GM21360 (cell line): ENCODE data around the gene DNAH8.

Experiments used
- ATAC-seq: cut with Tn5 transposase; IDR thresholded peaks from one replicate; pipeline ENCODE4 v1.9.1; 2021; ENCODE audit warnings: mild to moderate bottlenecking, moderate library complexity; ENCODE audit not compliant: unreplicated experiment

Gene DNAH8

DNA sequence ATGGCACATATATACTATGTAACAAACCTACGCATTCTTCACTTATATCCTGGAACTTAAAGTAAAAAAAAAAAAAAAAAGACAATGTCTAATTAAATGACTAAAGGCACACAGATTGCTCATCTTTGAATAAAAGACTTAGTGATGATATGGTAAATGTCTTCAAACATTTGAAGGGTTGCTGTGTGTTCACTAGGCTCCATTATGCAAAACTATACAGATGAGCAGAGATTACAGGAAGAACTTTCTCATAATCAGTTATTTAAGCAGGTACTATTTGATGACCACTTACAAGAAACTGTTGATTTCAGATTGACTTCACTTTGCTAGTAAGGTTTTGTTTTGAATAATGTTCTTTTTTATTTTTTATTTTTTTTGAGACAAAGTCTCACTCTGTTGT is 34.4 kb downstream of the DNAH8 start:
- ATAC-seq = no peak

DNA sequence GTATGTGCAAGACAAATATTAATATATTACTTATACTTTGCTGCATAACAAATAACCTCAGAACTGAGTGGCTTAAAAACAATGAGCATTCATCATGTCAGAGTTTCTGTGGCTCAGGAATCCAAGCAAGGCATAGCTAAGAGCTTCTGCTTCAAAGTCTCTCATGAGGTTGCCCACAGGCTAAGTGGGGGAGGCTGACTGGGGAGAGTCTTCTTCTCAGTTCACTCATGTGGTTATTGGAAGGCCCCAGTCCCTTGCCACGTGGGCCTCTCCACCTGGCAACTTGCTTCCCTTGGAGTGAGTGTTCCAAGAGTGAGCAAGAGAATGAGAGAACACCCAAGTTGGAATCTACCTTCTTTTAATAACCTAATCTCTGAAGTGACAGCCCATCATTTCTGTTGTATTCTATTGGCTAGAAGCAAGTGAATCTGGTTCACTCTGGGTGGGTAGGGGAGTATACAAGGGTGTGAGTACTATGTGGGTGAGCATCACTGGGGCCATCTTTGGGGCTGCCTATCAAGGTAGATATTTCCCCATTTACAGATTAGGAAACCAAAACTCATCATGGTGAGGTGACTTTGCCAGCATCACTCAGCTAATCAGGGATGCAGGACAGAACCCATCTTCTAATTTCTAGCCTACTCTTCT is 36.0 kb downstream of the DNAH8 start:
- no peak for ATAC-seq

DNA sequence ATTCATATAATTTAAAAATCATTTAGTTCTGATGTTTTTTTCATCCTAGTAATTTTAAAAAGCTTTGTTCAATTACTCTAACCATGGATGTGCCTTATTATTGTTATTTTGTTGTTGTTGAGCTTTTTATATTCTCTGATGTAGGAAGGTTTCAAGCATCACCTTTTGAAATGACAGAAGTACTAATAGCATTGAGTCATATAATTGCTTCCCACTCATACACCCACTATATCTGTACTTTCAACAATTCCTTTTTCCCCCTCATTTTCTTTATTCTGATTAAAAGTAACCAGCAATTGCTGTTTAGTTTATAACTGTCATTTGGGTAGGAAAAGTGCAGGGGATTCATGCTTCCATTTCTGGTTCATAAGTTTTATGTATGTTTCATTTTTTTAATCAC is 38.6 kb downstream of the DNAH8 start:
- no peak for ATAC-seq

DNA sequence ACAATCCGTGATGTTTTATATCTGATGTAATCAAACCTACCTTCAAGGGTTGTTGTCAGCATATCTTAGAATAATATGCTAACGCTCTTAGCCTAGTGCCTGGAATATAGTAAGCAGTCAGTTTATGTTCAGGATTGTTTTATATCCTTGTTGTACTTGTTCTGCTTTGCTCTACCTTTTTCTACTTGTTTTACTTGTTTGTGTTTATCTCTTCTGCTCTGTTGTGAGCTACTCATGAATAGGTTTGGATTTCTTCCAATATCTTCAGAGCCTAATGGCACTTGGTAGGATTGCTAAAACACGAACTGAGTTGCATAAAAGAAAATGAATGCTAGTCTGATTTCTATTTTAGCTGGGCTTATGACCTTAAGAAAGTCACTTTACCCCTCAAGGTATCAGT is 40.1 kb downstream of the DNAH8 start:
- ATAC-seq = no peak

DNA sequence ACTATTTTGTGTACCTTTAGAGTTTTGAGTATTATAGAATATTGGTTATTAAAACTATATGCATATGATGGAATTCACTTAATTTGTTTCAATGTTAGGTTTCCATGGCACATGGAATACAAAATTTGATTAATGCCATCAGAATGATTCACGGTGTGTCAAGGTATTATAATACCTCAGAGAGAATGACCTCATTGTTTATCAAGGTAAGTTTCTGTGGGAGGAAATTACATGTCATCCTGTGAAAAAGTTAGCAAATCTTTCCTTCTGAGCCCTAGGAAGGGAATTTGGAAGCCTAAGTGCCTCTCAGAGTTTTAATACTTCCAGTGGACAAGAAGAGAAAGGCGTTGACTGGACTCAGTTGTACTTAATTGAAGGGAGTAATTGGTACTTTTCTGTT is 40.8 kb downstream of the DNAH8 start:
- ATAC-seq = no peak

DNA sequence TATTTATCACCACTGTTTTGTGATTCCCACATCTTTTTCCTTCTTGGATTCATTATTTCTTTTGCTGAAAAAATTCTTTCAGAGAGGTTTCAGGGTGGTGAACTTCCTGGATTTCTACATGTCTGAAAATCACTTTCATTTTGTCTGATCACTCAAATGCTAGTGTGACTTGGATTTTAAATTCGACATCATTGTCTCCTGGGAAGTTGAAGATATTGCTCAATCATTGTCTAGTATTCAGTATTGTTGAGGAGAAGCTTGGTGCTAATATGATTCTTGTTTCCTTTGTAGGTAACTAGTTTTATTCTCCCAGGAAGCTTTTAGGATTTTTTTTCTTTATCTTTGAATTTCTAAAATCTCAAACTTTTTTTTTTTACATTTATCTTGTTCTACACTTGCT is 45.0 kb downstream of the DNAH8 start:
- ATAC-seq = no peak

DNA sequence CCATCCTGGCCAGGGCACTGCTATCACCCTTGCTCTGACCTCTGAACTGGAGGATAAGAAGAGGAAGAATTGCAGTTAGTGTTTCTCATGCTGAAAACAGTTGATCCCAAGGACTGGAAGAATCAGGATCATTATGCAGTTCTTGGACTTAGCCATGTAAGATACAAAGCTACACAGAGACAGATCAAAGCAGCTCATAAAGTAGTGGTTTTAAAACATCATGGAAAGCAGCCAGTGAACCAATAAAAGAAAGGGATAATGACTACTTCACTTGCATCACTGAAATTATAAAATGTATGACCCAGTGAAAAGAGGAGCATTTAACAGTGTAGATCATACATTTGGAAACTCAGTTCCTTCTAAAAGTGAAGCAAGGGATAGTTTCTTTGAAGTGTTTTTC is 47.7 kb downstream of the DNAH8 start:
- no peak for ATAC-seq

DNA sequence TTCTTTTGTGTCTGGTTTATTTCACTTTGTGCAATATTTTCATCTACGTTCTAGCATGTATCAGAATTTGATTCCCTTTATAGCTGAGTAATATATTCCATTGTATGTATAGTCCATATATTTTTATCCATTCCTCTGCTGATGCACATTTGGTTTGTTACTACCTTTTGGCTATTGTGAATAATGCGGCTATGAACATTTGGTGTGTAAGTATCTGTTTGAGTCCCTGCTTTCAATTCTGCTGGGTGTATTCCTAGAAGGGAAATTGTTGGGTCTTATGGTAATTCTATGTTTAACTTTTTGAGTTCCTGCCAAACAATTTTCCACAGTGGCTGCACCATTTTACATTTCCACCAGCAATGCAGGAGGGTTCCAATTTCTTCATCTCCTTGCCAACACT is 52.4 kb downstream of the DNAH8 start:
- no peak for ATAC-seq

DNA sequence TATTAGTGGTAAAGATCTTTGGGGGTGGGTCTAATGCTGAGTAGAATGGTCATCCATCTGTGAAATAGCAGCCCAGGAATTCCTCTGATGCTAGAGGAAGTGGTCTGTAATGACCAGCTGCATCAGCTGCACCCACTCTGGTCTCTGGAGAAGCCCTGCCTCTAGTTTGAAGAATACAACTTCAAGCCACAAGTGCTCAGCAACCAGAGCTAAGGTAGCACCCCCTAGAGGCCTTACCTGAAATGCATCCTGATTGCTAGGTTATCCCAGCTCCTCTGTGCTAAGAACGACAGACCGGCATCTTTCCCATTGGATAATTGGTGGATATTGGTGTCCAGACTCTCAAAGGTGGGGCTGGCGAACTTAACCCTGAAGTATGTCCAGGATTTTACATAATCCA is 58.2 kb downstream of the DNAH8 start:
- no peak for ATAC-seq

DNA sequence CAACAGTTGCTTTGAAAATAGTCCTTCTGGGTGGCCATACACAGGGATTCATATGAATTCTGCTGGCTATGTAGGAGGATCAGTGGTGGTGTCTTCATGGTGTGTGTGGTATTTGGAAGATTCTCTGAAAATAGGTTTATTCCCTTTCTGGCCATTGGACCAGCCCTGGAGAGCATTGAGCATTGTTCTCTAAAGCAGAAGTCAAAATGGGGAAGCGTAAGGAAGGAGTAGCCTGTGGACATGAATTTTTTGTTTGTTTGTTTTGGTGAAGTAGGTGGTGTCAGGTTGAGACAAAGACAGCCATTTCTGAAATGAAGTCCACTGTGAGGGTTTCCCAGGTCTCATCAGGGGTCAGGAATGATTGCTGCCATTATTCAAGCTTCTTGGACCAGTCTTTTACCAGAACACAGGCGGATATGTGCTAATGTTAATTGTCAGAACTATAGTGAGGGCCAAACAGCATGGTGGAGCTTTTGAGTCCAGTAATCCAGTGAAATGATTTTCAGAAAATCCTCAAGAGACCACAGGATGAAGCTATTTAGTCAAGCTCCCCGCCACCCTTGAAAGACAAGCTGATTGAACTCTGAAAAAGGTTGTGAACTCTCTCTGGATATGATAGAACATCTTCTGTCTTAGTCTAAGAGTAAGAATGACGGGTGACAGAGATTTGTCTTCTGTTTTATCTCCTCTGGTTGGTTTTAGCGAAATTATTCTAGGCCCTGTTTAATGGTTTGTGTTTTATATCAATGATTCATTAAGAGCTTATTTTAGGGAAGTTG is 60.0 kb downstream of the DNAH8 start:
- ATAC-seq = no peak

DNA sequence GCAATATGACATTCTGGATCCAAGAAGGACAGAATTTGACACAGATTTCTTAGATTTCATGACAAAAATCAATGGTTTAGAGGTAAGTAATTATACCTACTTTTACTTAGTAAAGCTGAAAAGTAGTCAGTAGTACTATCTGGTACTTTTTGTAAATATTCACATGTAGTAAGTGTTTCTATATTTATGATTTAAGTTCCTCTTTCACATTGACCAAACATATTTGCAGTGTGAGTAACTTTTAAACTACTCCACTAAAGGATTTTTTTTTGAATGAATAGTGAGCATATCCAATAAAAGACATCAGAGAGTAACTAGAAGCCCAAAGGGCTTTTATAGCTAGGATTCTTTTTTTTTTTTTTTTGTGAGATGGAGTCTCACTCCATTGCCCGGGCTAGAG is 60.8 kb downstream of the DNAH8 start:
- peak; percentile 63 for ATAC-seq

DNA sequence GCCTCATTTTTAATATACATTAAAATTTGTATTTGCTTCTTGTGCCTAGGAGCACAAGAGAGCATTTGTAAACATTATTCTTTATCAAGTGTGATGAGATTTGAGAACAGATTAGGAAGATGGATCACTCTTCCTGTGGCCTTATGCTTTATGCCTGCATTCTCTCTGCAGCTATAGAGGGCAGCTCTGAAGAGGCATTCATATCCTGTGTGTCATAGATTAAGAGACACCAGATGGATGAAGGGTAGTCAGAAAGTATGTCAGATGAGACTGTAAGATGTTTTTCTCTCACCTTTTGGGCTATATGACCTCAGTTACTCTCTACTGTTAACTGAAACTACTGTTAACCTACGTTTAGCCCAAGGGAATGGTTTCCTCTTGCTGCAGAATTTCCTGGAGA is 61.4 kb downstream of the DNAH8 start:
- no peak for ATAC-seq

DNA sequence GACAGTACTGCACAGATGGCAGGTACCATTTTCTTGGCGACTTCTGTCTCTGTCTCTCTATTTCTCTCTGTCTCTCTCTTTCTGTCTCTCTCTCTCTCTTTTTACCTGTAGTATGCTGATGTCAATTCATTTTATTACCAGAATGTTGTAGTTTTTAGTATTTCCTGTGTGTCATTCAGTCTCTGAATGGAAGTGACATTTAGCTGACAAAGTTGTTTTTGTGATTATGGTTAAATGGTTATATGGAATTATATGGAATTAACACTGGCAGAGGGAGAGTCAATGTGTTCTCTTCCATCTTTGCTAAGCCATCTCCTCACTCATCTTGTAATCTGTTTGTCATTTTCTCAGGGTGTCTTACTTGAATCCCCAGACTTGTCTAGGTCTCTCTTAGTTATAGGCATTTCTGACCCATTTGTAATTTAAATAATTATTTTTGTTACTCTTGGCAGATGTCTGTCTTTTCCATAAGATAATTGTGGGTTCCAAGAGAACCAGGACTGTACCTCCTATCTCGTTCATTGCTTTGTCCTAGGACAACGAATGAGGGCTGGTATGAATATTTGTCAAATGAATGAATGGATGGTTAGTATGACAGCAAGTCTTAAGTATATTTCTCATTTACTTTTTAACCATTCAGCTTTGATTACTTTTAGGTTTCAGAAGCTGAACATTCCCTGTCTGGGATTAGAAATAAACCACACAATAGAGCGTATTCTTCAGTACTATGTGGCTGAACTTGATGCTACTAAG is 64.4 kb downstream of the DNAH8 start:
- ATAC-seq = no peak

DNA sequence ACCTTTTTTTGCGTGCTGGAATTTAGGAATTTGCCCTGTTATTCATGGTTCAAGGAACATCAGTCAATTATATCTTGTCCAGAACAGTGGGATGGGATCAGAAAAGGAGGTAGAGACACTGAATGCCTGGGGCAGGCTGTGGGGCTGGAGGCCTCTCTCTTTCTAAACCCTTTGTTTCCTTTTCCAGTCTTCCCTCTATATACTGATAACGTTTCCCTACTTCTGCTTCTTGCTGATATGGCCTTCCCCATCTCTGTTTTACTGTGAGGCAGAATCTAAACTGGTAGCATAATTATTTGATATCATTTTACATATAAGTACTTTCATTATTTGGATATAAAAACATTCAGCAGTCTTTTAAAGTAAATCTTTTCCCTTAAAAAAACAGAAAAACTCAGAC is 67.5 kb downstream of the DNAH8 start:
- ATAC-seq = no peak

DNA sequence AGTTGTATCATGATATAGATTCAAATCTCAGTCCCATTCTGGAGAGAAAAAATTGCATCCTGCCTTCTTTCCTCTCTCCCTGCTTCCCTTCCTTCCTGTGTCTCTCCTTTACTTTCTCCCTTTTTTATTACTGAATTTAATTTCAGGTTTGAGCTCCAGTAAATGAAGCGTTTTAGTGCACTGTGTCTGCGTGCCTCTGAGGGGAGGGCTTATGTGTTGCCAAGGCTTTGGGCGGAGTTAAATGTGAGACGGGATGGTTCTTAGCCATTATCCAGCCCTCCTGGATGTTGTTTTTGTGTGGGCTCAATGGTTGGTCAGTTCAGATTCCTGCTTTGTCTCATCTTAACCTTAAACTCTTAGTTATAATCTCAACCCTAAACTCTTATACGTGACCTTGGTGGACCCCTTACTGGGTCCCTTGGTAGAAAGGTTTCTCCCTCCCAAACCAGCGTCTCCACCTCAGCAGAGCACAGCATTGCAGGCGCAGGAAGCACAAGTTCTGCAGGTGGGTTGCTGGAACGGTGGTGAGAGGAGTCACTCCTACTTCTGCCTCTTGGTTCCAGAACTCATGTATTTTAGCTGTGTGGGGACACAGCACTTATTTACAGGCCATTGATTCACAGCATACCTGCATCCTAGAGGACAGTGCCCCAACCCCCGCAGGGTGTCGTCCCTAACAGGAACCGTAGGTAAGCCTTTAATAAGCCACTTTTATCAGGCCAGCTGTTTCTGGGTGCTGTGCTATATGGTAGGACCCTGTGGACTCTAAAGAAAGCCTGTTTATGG is 68.5 kb downstream of the DNAH8 start:
- no peak for ATAC-seq

DNA sequence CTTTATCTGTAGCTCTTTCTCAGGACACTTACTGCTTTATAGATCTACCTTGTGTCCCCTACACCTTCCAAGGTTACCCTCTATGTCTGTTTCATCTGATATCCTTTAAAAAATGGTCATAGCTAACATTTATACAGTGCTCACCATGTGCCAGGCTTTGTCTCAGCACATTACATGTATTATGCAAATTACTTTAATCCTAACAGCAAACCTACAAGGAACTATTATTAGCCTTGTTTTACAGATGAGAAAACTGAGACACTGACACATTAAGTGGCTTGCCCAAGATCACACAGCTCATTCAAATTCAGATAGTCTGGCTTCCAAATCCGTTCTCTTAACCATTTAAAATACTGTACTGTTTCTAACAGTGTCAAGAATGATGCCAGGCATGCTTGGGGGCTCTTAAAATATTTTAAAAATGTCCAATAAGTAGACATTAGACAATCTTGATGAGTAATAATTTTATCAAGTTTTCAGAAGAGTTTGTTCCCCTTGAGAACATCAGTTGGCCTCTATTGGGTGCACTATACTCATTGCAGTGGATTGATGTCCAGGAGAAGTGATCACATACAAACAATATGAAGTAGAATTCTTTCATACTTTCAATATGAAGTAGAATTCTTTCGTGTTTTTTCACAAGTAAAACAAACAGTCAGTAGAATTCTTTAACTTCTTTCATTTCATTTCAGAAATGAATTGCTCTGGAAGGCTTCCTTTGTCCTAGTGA is 69.6 kb downstream of the DNAH8 start:
- no peak for ATAC-seq

DNA sequence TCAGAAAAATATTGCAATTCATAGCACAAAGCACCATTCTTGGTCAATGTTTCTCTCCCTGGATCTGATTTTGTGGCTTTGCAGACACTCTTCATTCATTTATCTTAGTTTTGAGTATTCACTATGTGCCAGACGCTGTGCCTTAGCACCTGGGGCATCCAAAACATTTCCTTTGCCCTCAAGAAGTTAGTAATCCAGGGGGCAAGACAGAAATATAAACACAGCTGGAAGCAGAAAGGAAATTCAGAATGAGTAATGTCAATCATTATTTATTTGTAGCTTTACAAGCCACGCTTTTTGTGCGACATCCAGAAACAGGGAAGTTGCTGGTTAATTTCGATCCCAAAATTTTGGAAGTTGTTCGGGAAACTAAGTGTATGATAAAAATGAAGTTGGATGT is 71.4 kb downstream of the DNAH8 start:
- no peak for ATAC-seq

DNA sequence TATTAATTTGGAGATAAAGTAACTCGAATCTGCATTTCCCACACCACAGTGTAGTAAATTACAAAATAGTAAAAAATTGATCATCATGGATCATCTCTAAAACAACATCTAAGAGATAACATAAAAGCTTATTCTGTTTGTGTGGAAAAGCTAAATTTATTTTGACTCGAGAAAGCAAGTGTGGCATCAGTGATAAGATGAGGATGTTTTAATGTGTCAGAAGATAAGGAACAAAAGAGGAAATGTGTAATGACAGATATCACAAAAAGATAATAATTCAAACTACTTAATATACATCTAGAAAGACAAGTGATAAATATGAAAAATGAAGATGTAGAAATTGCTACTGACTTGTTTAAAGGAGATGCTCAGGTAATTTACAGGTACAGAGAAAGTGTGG is 74.1 kb downstream of the DNAH8 start:
- no peak for ATAC-seq

DNA sequence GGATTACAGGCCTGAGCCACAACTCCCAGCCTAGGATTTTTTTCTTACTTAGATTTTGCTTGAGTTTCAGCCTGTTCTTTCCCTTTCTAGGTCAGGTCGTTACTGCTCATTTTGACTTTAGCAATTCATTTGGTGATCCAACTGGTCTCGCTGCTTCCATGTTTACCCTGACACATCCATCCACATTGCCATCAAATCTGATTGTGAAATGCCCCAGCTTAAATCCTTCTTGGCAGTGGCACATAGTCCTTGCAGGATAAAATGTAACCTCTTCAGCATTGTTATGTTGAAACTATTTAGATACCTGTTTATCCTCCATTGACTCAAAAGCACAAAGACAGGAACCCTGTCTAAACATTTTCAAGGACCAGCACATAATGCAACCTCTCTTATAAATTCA is 77.2 kb downstream of the DNAH8 start:
- ATAC-seq = no peak

DNA sequence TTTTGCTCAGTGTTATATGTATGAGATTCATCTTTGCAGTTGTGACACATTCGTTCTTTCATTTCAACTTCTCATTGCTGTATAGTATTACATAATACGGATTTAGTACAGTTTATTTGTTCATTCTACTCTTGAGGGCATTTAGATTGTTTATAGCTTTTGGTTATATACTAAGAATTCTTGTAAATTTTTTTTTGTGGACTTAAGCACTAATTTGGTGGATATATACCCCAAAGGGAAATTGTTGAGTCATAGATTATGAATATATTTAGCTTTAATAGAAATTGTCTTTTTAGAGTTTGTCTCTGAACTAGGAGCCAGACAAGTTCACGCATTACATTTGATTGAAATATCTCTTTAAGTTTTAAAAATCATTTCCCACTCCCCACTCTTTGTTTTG is 79.6 kb downstream of the DNAH8 start:
- no peak for ATAC-seq

DNA sequence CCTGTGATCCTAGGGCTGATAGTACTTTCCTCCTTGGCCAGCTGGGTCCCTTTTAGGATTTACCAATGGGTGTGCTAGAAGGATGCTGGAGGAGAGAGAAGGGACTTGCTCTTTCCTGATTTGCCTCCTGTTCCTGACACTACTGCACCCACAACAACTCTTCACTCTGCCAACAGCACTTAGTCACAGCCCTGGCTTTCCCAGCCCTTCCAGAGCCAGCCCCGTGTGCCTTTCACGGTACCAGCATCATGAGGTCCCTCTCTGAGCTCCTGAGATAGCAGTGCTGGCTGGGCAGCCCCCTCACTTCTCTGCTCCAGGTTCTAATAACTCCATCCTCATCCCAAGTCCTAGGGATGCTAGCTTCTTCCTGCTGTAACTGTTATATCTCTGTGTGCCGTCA is 80.9 kb downstream of the DNAH8 start:
- ATAC-seq = no peak
